GM12875 (cell line): ENCODE data around the gene C20orf204.

Source experiments
- H3K4me3 ChIP-seq: one replicate; pipeline ENCODE4 v1.5.1; 2011; ENCODE audit warnings: low read depth, low read length, control low read depth
- TF ChIP-seq, protein P1 (sequence below): IDR thresholded peaks from 2 replicates; pipeline ENCODE4 v1.5.1; 2011; ENCODE audit warnings: low read depth, mild to moderate bottlenecking, control low read depth, inconsistent platforms, low read length, moderate library complexity, borderline replicate concordance; ENCODE audit not compliant: insufficient read depth

The C20orf204 gene

DNA sequence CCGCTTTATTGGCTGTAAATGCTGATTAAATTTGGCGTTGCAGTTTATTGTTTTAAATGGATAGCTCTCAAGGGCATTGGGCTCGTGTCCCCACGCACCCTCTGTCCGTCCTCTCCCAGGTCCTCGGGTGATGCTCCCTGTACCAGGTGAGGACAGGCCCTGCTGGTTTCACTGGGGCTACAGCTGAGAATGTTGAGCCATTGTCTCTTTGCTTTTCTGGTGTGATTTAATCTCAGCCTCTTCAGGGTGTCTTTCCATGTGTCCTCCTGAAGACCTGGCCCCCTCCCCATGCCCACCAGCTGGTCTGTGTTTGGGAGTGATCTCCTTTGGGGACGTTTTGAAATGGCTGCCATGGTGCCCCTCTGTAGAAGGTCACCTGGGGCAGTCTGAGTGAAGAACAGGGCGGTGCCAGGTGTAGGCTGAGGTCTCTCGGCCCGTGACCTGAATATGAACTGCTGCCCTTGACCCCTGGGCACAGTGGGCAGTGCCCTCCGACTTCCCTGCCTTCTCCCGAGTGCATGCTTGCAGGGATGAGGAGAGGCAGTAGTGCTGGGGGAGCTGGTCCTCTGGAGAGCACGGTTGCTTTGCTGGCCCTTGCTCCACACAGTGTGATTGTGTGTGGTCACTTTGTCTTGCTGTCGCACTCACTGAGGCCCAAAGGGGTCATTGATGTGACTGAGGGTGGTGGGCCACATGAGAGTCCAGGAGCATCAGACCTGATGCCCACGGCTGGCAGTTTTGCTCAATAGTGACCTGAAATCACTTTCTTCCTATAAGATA, 12.4 kb upstream of the C20orf204 start:
- TF ChIP-seq, protein P1, sequence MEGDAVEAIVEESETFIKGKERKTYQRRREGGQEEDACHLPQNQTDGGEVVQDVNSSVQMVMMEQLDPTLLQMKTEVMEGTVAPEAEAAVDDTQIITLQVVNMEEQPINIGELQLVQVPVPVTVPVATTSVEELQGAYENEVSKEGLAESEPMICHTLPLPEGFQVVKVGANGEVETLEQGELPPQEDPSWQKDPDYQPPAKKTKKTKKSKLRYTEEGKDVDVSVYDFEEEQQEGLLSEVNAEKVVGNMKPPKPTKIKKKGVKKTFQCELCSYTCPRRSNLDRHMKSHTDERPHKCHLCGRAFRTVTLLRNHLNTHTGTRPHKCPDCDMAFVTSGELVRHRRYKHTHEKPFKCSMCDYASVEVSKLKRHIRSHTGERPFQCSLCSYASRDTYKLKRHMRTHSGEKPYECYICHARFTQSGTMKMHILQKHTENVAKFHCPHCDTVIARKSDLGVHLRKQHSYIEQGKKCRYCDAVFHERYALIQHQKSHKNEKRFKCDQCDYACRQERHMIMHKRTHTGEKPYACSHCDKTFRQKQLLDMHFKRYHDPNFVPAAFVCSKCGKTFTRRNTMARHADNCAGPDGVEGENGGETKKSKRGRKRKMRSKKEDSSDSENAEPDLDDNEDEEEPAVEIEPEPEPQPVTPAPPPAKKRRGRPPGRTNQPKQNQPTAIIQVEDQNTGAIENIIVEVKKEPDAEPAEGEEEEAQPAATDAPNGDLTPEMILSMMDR: no peak
- H3K4me3 ChIP-seq: no peak overlapping the region

- no peak overlapping the region for H3K4me3 ChIP-seq
- TF ChIP-seq, protein P1: no peak
These were observed 11.6 kb upstream of the C20orf204 start for GRCh38 chr20:64024141-64024990.

DNA sequence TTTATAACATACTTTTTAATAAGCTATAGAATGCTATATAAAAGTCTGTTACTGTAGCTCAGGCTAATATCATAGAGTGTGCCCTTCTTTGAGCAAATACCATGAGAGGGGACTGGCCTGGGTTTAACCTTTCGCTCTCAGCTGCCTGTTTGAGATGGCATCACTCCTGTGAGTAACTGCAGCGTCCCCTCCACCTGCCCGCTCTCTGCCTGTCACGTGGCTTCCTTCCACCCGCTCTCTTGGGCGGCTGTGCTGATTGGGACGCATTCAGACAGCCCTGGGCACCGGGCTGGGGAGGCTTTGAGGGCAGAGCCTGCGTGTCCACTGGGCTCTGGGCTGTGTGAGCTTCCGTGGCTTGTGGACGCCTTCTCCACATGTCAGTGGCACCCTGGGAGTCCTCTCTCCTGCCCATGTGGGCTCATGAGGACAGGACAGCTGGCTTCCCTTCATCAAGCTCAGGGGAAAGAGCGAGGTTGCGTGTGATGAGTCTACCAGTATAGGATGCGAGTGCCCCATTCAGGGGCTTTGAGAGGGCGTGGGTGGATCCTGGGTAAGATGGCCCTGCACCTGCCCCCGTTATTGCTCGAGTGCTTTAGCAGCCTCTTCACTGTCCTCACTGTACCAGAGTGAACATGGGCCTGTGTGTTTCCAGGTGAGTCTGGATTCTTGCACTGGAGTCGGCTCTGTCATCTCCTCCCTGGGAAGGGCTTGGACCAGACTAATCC, 10.7 kb upstream of the C20orf204 start:
- TF ChIP-seq, protein P1: no peak
- H3K4me3 ChIP-seq: no peak overlapping the region

- no peak overlapping the region for H3K4me3 ChIP-seq
- TF ChIP-seq, protein P1: no peak
These were observed 10.1 kb upstream of the C20orf204 start for GRCh38 chr20:64025826-64026412.

DNA sequence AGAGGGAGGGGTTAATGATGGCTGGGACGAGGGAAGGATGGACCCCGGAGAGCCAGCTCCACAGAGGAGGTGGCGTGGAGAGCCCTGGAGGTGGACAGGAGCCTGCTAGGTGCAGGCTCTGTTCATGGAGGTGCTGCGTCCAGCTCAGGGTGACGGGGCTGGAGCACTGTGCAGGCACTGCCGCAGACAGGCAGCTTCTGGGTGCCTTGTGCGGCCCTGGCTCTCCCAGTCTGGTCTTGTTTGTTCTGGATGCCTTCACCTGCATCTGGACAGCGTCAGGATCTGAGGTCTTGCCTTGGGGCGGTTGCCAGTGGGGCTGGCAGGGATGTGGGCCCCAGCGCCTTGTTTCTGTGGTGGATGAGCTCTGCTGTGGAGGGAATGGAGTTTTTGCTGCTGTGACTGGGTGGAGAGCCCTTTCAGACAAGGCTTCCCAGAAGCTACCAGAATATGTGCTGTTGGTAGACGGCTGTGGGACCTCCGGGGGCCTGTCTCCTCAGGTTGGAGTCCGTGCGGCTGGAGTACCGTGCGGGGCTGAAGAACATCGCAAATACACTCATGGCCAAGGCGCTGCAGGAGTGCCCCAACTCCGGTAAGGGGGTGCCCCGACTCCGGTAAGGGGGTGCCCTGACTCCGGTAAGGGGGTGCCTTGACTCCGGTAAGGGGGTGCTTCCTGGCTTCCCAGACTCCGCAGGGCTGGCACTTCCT, 7.8 kb upstream of the C20orf204 start:
- no peak overlapping the region for H3K4me3 ChIP-seq
- TF ChIP-seq, protein P1: no peak
